ENCODE data around the gene DZANK1.

Gene DZANK1

GRCh38 chr20:18466894-18467730, at the start of gene DZANK1, which contains the start of gene POLR3F:
Gene DZANK1, minus strand, starts transcription at chr20:18467030. Its CDS starts 1,672 bp downstream, at chr20:18465358.
Gene POLR3F, plus strand, starts transcription at chr20:18467390. Its CDS starts 117 bp downstream, at chr20:18467507.
- no peaks in the 10 kb centered on the region for H3K36me3 ChIP-seq (ENCODE audit: control insufficient read depth, insufficient read depth, low read length)
- peak within 1 kb of the TSS; percentile 91 for H3K4me3 ChIP-seq (ENCODE audit: low read depth, low read length)
- H2AFZ ChIP-seq: peak within 1 kb of the TSS; percentile 92
- no peak for TF ChIP-seq CTCF (IDR thresholded peaks at IDR 0.05)
- peak within 1 kb of the TSS; percentile 89 for H3K4me2 ChIP-seq (ENCODE audit: low read length)
- H3K27me3 ChIP-seq (ENCODE audit: control insufficient read depth, insufficient read depth, low read length): no peaks in the 10 kb centered on the region
- peaks cover 8% of the 10 kb centered on the region for H3K79me2 ChIP-seq
- peak within 1 kb of the TSS; percentile 83 for H3K27ac ChIP-seq
- H3K9me3 ChIP-seq (ENCODE audit: control insufficient read depth, low read length): no peaks in the 10 kb centered on the region
- H3K9ac ChIP-seq: peak within 1 kb of the TSS; percentile 48
- no peaks in the 10 kb centered on the region for H3K4me1 ChIP-seq

- no peaks in the 10 kb centered on the region for H3K4me1 ChIP-seq
- H3K4me3 ChIP-seq (ENCODE audit: low read depth, low read length): no peak overlapping the region
- H3K27me3 ChIP-seq (ENCODE audit: control insufficient read depth, insufficient read depth, low read length): no peaks in the 10 kb centered on the region
- no peaks in the 10 kb centered on the region for H3K36me3 ChIP-seq (ENCODE audit: control insufficient read depth, insufficient read depth, low read length)
- H3K9ac ChIP-seq: no peak overlapping the region
- H3K4me2 ChIP-seq (ENCODE audit: low read length): no peak overlapping the region
- no peaks in the 10 kb centered on the region for H3K9me3 ChIP-seq (ENCODE audit: control insufficient read depth, low read length)
- no peak for TF ChIP-seq CTCF (IDR thresholded peaks at IDR 0.05)
- peaks cover 7% of the 10 kb centered on the region for H3K79me2 ChIP-seq
- H3K27ac ChIP-seq: no peak overlapping the region
- H2AFZ ChIP-seq: no peak overlapping the region
Measured at GRCh38 chr20:18515973-18516372, 49.1 kb upstream of the DZANK1 start.

- TF ChIP-seq CTCF (IDR thresholded peaks at IDR 0.05): no peak
- no peak overlapping the region for H3K4me3 ChIP-seq (ENCODE audit: low read depth, low read length)
- no peak overlapping the region for H3K9ac ChIP-seq
- no peak overlapping the region for H3K27ac ChIP-seq
- H3K4me2 ChIP-seq (ENCODE audit: low read length): no peak overlapping the region
- H3K4me1 ChIP-seq: no peaks in the 10 kb centered on the region
- no peaks in the 10 kb centered on the region for H3K27me3 ChIP-seq (ENCODE audit: control insufficient read depth, insufficient read depth, low read length)
- no peaks in the 10 kb centered on the region for H3K9me3 ChIP-seq (ENCODE audit: control insufficient read depth, low read length)
- no peak overlapping the region for H2AFZ ChIP-seq
- peaks cover 7% of the 10 kb centered on the region for H3K79me2 ChIP-seq
- no peaks in the 10 kb centered on the region for H3K36me3 ChIP-seq (ENCODE audit: control insufficient read depth, insufficient read depth, low read length)
Measured at GRCh38 chr20:18514127-18514526, 47.3 kb upstream of the DZANK1 start.

- Histone ChIP-seq H3K4me2 (ENCODE audit: low read length) (no peak overlapping the region), H3K9ac (no peak overlapping the region), H3K4me3 (ENCODE audit: low read depth, low read length) (no peak overlapping the region), H2AFZ (no peak overlapping the region), H3K27me3 (ENCODE audit: control insufficient read depth, insufficient read depth, low read length) (no peaks in the 10 kb centered on the region), H3K27ac (no peak overlapping the region), H3K36me3 (ENCODE audit: control insufficient read depth, insufficient read depth, low read length) (no peaks in the 10 kb centered on the region), H3K9me3 (ENCODE audit: control insufficient read depth, low read length) (no peaks in the 10 kb centered on the region), H3K4me1 (no peaks in the 10 kb centered on the region), H3K79me2 (peaks cover 11% of the 10 kb centered on the region)
- TF ChIP-seq CTCF (IDR thresholded peaks at IDR 0.05): no peak
Measured at GRCh38 chr20:18513208-18513607, 46.4 kb upstream of the DZANK1 start.
